NCI-H1930 (cell line): ENCODE measurements around the gene MBLAC1.
A peak's percentile ranks its signal among the peaks of the same experiment; 100 is the strongest.
"Not testable (repeated sequence)": the region's sequence is repeated elsewhere in the genome, so short reads cannot be mapped to it uniquely, and the experiment has no call there.

Experiments
- DNase-seq, 2 experiments: peaks; one replicate each; lab custom pipeline; 2025; lab: John Stamatoyannopoulos, UW

The MBLAC1 gene

GRCh38 chr7:100124301-100125230 lies 2.2 kb upstream of the MBLAC1 start:
- no peak for DNase-seq

DNA sequence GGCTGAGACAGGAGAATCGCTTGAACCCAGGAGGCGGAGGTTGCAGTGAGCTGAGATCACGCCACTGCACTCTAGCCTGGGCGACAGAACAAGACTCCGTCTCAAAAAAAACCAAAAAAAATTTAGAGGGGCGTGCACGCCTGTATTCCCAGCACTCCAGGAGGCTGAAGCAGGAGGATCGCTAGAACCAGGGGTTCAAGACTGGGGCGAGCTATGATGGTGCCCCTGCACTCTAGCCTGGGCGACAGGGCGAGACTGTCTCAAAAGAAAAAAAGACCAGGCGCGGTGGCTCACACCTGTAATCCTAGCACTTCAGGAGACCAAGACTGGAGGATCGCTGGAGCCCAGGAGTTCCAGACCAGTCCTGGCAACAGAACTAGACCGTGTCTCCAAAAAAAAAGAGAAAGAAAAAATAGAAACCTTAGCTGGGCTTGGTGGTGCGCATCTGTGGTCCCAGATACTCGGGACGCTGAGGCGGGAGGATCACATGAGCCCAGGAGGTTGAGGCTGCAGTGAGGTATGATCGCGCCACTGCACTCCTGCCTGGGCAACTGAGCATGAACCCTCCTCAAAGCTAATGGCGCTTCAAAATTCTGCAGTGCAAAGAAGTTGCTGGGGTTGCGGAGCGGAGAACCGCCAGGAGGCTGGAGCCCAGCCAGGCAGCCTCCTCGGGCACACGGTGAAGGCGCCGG lies 382 bp upstream of the MBLAC1 start:
- DNase-seq = no peak

DNA sequence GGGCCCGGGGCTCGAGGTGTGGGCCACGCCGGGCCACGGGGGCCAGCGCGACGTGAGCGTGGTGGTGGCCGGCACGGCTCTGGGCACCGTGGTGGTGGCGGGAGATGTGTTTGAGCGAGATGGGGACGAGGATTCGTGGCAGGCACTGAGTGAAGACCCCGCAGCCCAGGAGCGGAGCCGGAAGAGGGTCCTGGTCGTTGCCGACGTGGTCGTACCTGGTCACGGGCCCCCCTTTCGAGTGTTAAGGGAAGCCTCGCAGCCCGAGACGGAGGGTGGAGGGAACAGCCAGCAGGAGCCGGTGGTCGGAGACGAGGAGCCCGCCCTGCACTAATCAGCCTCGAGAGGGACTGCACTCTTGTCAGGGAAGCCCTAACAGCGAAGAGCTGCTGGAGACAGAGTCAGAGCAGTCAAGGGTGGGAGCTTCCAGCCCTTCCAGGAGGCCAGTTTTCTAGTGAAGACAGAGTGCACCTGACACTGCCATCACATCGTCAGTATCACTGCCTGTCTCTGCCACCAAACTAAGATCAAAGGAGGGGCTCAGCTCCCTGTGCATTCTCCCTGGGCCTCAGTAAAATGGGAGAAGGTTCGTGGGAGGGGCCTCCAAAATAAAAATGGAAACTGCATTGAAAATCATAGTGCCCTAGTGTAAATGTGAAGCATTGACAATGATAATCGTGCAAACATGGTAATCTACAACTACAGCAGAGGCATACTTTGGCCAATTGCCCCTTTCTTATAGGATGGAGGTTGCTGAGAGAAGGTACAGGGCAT lies 1.3 kb downstream of the MBLAC1 start:
- peak in 1 of 2 experiments; percentile 7 for DNase-seq

DNA sequence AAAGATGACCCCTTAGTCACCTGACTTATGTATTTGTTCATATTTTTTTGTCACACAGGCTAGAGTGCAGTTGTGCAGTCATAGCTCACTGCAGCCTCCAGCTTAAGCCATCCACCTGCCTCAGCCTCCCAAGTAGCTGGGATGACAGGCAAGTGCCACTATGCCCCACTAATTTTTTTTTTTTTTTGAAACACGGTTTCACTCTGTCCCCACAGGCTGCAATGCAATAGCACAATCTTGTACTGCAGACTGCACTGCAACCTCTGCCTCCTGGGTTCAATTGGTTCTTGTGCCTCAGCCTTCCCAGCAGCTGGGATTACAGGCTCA lies 1.8 kb downstream of the MBLAC1 start:
- DNase-seq = no peak

DNA sequence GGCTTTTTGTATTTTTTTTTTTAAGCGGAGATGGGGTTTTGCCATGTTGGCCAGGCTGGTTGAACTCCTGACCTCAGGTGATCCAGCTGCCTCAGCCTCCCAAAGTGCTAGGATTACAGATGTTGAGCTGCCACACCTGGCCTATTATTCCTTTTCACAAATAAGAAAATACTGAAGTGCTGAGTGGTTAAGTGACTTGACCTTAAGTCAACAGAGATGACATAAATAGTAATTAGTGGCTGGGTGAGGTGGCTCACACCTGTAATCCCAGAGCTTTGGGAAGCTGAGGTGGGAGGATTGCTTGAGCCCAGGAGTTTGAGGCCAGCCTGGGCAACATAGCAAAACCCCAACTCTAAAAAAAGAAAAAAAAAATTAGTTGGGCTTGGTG lies 3.4 kb downstream of the MBLAC1 start:
- DNase-seq = not testable (repeated sequence)

GRCh38 chr7:100130608-100131453 lies 4.1 kb downstream of the MBLAC1 start:
- DNase-seq = peak; percentile 64 to 80

- no peak for DNase-seq
Observed at GRCh38 chr7:100132126-100132525, 5.4 kb downstream of the MBLAC1 start.

- peak; percentile 18 to 52 for DNase-seq
Observed at GRCh38 chr7:100132697-100133151, 6.0 kb downstream of the MBLAC1 start.

DNA sequence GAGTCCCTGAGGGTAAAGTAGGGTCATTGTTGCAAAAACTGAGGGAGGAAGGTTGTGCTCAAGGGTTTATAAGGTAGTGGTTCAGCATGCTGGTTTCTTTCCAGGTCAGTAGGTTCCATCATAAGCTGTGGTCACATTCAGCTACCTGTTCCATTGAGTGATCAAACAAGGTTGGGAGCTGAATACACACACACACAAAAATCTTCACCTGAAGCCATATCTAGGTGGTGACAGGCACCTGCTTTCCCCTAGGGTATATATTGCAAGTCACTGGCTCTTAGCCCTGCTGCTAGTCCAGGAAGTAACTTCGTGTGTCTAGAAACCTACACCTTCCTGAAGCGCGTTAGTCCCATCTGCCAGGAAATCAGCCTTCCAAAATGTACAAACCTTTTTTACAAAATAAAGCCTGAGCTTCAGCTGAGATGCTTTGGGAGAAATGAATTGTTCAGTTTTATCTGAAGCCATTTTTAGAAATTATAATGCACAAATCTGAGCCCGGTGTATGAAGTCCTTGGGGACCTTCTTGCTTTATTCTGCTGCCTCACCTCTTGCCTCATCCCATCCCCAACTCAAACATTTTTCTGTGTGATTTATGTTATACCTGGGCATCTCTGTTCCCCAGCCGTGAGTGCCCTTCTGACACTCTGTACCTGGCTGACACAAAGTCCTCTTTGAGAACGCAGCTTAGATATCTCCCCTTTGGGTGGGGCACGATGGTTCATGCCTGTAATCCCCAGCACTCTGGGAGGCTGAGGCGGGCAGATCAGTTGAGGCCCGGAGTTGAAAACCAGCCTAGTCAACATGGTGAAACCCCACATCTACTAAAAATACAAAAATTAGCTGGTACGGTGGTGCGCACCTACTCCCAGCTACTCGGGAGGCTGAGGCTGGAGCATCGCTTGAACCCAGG lies 11.3 kb downstream of the MBLAC1 start:
- no peak for DNase-seq

DNA sequence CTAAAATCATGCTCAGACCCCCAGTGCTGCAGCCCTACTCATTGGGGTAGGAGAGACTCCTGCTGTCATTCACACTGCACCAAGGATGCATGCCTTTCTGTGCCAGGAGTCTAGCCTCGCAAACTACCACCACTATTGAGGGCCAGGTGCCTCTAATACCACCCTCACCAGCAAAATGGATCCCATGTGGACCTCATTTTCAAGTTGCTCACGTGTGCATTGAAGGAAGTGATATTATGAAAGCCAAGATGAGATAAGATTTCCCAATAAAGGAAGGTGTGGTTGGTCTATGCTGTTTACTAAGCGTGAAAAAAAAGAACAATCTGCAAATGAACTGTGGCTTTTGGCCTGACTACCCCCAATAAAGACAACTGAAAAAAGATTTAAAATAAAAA lies 14.8 kb downstream of the MBLAC1 start:
- no peak for DNase-seq

DNA sequence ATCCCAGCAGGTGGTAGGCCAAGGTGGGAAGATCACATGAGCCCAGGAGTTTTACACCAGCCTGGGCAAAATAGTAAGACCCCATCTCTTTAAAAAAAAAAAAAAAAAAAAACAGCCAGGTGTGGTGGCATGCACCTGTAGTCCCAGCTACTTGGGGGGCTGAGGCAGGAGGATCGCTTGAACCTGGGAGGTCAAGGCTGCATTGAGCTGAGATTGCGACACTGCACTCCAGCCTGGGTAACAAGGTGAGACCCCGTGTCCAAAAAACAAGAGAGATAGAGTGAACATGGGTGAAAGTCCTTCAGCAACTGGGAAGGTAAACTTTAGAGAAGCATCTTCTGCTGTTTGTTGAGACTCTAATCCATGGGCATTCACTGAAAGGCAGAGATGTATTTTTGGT lies 15.7 kb downstream of the MBLAC1 start:
- no peak for DNase-seq

- not testable (repeated sequence) for DNase-seq
Observed at GRCh38 chr7:100146350-100146749, 19.6 kb downstream of the MBLAC1 start.

- DNase-seq = no peak
Observed at GRCh38 chr7:100147278-100147677, 20.5 kb downstream of the MBLAC1 start.

DNA sequence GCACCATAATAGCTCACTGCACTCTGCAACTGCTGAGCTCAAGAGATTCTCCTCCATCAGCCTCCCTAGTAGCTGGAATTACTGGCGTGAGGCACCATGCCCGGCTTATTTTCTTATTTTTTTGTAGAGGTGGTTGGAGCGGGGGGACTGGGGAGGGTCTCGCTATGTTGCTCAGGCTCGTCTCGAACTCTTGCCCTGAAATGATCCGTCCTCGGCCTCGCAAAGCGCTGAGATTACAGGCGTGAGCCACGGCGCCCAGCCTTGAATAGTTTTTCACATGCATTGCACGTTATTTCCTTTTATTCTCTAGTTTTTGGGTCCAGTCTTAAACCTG lies 21.4 kb downstream of the MBLAC1 start:
- no peak for DNase-seq

DNA sequence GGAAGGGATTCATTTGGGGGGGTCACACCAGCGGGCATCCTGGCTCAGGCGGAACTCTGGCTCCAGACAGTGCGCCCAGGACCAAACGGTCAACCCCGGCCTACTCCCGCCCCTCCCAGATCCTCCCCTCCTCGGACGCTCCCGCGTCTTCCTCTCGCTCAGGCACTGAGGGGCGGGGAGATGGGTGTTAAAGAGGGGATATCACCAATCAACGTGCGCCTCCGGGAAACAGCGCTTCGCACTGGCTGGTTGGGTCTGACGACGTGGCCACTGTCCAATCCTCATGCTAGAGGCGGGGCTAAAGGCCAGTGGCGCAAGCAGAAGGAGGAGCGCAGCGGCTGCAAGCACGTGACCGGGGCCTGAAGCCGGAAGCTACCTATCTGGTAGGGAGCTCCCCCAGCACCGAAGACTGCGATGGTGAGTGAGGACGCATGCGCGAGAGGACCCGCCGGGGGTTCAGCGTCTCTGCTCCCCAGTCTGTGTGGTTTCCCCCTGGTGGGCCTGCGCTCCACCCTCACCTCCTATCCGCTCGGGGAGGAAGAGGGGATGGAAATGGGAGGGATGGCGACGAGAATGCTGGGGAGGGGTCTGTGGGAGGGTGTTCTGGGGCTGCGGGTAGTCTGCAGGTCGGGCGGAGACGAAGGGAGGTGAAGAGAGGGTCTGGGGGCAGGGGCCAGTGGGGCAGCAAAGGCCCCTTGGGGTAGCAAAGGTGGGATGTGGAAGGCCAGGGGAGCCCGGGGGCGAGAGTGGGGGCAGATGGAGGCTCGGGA lies 22.0 kb downstream of the MBLAC1 start, which contains the start of gene LAMTOR4:
Gene LAMTOR4, plus strand, starts transcription at position 360 of the 770 bp plus-strand sequence. Its CDS starts 55 bp downstream, at position 415.
- DNase-seq = peak; percentile 100

- no peak for DNase-seq
Observed at GRCh38 chr7:100152404-100152803, 25.6 kb downstream of the MBLAC1 start.

GRCh38 chr7:100152937-100153666 lies 26.3 kb downstream of the MBLAC1 start:
- DNase-seq = no peak

DNA sequence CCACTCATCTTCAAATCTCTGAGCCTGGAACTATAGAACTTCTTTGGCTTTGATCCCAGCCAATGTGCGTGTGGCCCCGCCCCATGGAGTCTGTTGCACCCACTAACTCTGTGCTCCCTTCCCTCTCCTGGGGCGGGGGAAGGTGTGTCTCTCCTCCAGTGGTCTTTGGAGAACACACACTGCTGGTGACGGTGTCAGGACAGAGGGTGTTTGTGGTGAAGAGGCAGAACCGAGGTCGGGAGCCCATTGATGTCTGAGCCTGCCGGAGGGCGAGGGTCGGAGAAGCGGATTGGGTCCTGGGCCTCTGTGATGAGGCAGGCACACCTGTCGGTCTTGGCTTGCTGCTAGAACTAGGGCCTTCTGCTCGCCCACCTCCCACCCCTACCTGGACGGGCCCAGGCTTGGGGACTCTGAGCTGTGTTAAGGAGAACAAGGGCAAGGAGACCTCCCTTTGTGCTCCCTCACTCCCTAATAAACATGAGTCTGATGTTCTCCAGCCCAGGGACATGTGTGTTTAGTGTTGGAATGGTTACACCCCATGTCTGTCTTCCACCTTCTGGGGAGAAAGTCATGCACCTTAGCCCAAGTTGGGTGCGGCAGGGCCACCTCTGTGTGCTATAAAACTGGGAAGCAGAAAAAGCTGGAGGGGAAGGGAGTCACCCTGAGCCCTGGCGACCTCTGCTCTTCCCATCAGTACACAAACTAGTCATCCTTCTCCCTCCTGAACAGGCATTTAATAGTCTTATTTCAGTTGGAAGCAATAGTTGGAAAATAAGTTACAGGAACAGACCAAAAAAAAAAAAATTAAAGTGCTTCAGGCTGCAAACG lies 27.2 kb downstream of the MBLAC1 start:
- DNase-seq = no peak
